HepG2 (cell line): Measurements from ENCODE around the gene PRKCZ. TPM values are rescaled to one million over a fixed set of nuclear protein-coding genes. Genes with fewer than 3 reads are reported as not detected.

Experiments
- ATF2 ChIP-seq: sonication (generic); formaldehyde crosslinking; IDR thresholded peaks from 2 replicates; pipeline ENCODE4 v1.4.0; 2020; ENCODE audit warnings: missing genetic modification reagents
- FOXP1 ChIP-seq, 2 experiments: fragments of 450-650 bp in 1 of 2; IDR thresholded peaks; 2 replicates each; pipeline ENCODE4 v1.6.1; 2017 to 2018; ENCODE audit warnings: antibody characterized with exemption in 1 of 2
- HOXA3 ChIP-seq: sonication (generic); formaldehyde crosslinking; IDR thresholded peaks from 2 replicates; pipeline ENCODE4 v1.5.0; 2020; ENCODE audit warnings: missing genetic modification reagents
- HOXD1 ChIP-seq: sonication (generic); formaldehyde crosslinking; IDR thresholded peaks from 2 replicates; pipeline ENCODE4 v1.5.0; 2020; ENCODE audit warnings: missing genetic modification reagents
- JARID2 ChIP-seq: sonication (generic); formaldehyde crosslinking; IDR thresholded peaks from 2 replicates; pipeline ENCODE4 v1.8.1; 2023; ENCODE audit warnings: missing genetic modification reagents, inconsistent platforms; ENCODE audit not compliant: insufficient replicate concordance
- MTA3 ChIP-seq: sonication (generic); formaldehyde crosslinking; IDR thresholded peaks from 2 replicates; pipeline ENCODE4 v1.4.0; 2020; ENCODE audit warnings: missing genetic modification reagents
- RFX5 ChIP-seq: IDR thresholded peaks from 2 replicates; pipeline ENCODE4 v1.6.1; 2011; ENCODE audit warnings: low read depth, low read length, improper control_type of control experiment
- SMAD3 ChIP-seq: sonication (generic); formaldehyde crosslinking; IDR thresholded peaks from 2 replicates; pipeline ENCODE4 v1.4.0; 2020; ENCODE audit warnings: missing genetic modification reagents
- STAT5B ChIP-seq: sonication (generic); formaldehyde crosslinking; IDR thresholded peaks from 2 replicates; pipeline ENCODE4 v1.4.0; 2020; ENCODE audit warnings: missing genetic modification reagents
- TBX3 ChIP-seq: fragments of 450-650 bp; IDR thresholded peaks from 2 replicates; pipeline ENCODE4 v1.6.1; 2017; ENCODE audit warnings: antibody characterized with exemption, mild to moderate bottlenecking, inconsistent platforms, borderline replicate concordance
- THRA ChIP-seq: sonication (generic); formaldehyde crosslinking; IDR thresholded peaks from 2 replicates; pipeline ENCODE4 v1.4.0; 2020; ENCODE audit warnings: missing genetic modification reagents, borderline replicate concordance
- ZBTB7A ChIP-seq: sonication (generic); formaldehyde crosslinking; IDR thresholded peaks from 2 replicates; pipeline ENCODE4 v1.8.0; 2022; ENCODE audit warnings: mild to moderate bottlenecking, missing genetic modification reagents
- ZFP36L2 ChIP-seq: sonication (generic); formaldehyde crosslinking; IDR thresholded peaks from 2 replicates; pipeline ENCODE4 v1.4.0; 2020; ENCODE audit warnings: missing genetic modification reagents
- ZFP90 ChIP-seq: sonication (generic); formaldehyde crosslinking; IDR thresholded peaks from 2 replicates; pipeline ENCODE4 v1.8.0; 2022; ENCODE audit warnings: missing genetic modification reagents, mild to moderate bottlenecking, inconsistent platforms, borderline replicate concordance
- ZMYM2 ChIP-seq: sonication (generic); formaldehyde crosslinking; IDR thresholded peaks from 2 replicates; pipeline ENCODE4 v1.8.0; 2022; ENCODE audit warnings: mild to moderate bottlenecking, missing genetic modification reagents
- ZNF232 ChIP-seq: sonication (generic); formaldehyde crosslinking; IDR thresholded peaks from 2 replicates; pipeline ENCODE4 v1.4.0; 2020; ENCODE audit warnings: missing genetic modification reagents, borderline replicate concordance
- ZNF234 ChIP-seq: sonication (generic); formaldehyde crosslinking; conservative IDR thresholded peaks from 2 replicates; pipeline ENCODE4 v1.5.1; 2020; ENCODE audit warnings: mild to moderate bottlenecking, missing genetic modification reagents
- ZNF326 ChIP-seq: sonication (generic); formaldehyde crosslinking; IDR thresholded peaks from 2 replicates; pipeline ENCODE4 v1.4.0; 2020; ENCODE audit warnings: missing genetic modification reagents, borderline replicate concordance
- ZNF441 ChIP-seq: sonication (generic); formaldehyde crosslinking; IDR thresholded peaks from 2 replicates; pipeline ENCODE4 v1.7.0; 2021; ENCODE audit warnings: missing genetic modification reagents, borderline replicate concordance
- ZNF496 ChIP-seq: sonication (generic); formaldehyde crosslinking; IDR thresholded peaks from 2 replicates; pipeline ENCODE4 v1.8.1; 2023; ENCODE audit warnings: mild to moderate bottlenecking, moderate library complexity, missing genetic modification reagents; ENCODE audit not compliant: insufficient replicate concordance
- ZNF670 ChIP-seq: sonication (generic); formaldehyde crosslinking; IDR thresholded peaks from 2 replicates; pipeline ENCODE4 v1.8.0; 2022; ENCODE audit warnings: mild to moderate bottlenecking, missing genetic modification reagents, borderline replicate concordance
- ZNF713 ChIP-seq: sonication (generic); formaldehyde crosslinking; IDR thresholded peaks from 2 replicates; pipeline ENCODE4 v1.4.0; 2020; ENCODE audit warnings: mild to moderate bottlenecking, missing genetic modification reagents
- ZNF768 ChIP-seq: sonication (generic); formaldehyde crosslinking; IDR thresholded peaks from 2 replicates; pipeline ENCODE4 v1.4.0; 2020; ENCODE audit warnings: missing genetic modification reagents
- ZNF878 ChIP-seq: sonication (generic); formaldehyde crosslinking; IDR thresholded peaks from 2 replicates; pipeline ENCODE4 v1.8.1; 2023; ENCODE audit warnings: mild to moderate bottlenecking, missing genetic modification reagents, moderate library complexity
- ZSCAN30 ChIP-seq: sonication (generic); formaldehyde crosslinking; IDR thresholded peaks from 2 replicates; pipeline ENCODE4 v1.5.0; 2020; ENCODE audit warnings: mild to moderate bottlenecking, missing genetic modification reagents
- polyA plus RNA-seq, 8 experiments: library from polyadenylated mRNA; depleted of rRNA in 3 of 8; stranded (reverse) in 7 of 8; unstranded in 1 of 8; fragments of >200 nt; fragmentation: Illumina TruSeq in 4 of 8; extraction: Trizol in 4 of 8; gene quantifications; 2 replicates each; pipeline versions ENCODE4 v1.2.1 to v1.2.3, GENCODE V29; 2011 to 2016; ENCODE audit warnings: low read depth in 4 of 8, missing spikeins in 1 of 8, mixed read lengths in 1 of 8; ENCODE audit not compliant: insufficient read depth in 1 of 8
- total RNA-seq, 5 experiments: library from RNA; depleted of rRNA; stranded (reverse); fragments of >200 nt; fragmentation: Illumina TruSeq; extraction: Trizol; gene quantifications; 2 replicates each; pipeline ENCODE4 v1.2.3, GENCODE V29; 2016; ENCODE audit warnings: low read depth in 1 of 5
- TF ChIP-seq, protein P1 (sequence below): sonication (generic); formaldehyde crosslinking; IDR thresholded peaks from 2 replicates; pipeline ENCODE4 v1.8.0; 2022; ENCODE audit warnings: missing genetic modification reagents, low read depth, mild to moderate bottlenecking, borderline replicate concordance
- TF ChIP-seq, protein P2 (sequence below): sonication (generic); formaldehyde crosslinking; conservative IDR thresholded peaks from 2 replicates; pipeline ENCODE4 v1.8.1; 2023; ENCODE audit warnings: missing genetic modification reagents

PRKCZ gene
- total and polyA plus RNA-seq, 2 of the 13 experiments (the other 11 are each of a cell fraction or from before 2014, with no cell fraction given), result 34.7 to 85.2 TPM

GRCh38 chr1:2134621-2135307 lies 84.6 kb downstream of the PRKCZ start (continued):
- TF ChIP-seq FOXP1 (IDR thresholded peaks at IDR 0.05), result no peak
- TF ChIP-seq FOXP1 (CRISPR knock-in tag; IDR thresholded peaks at IDR 0.05), result peak; percentile 43; the same call in 1 of the 2 replicates
- TF ChIP-seq ZNF878 (CRISPR knock-in tag), result peak; percentile 75; the same call in 1 of the 2 replicates
- TF ChIP-seq, protein P1, sequence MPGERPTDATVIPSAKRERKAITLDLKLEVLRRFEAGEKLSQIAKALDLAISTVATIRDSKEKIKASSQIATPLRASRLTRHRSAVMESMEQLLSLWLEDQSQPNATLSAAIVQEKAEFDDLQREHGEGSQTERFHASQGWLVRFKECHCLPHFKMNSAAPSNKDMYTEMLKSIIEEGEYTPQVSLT (CRISPR knock-in tag), result no peak
- no peak for TF ChIP-seq ZSCAN30 (CRISPR knock-in tag)
- no peak for TF ChIP-seq ZNF234 (CRISPR knock-in tag)
- no peak for TF ChIP-seq ZNF326
- no peak; the same call in 1 of the 2 replicates for TF ChIP-seq ZNF232 (CRISPR knock-in tag)
- TF ChIP-seq THRA, result no peak; the same call in 1 of the 2 replicates
- TF ChIP-seq ZFP90 (CRISPR knock-in tag), result no peak
- TF ChIP-seq ZNF768 (CRISPR knock-in tag), result peak; percentile 36; the same call in 1 of the 2 replicates
- no peak; the same call in 1 of the 2 replicates for TF ChIP-seq ATF2
- TF ChIP-seq ZMYM2 (CRISPR knock-in tag), result no peak
- TF ChIP-seq ZBTB7A, result peak; percentile 88
- no peak for TF ChIP-seq RFX5
- TF ChIP-seq, protein P2, sequence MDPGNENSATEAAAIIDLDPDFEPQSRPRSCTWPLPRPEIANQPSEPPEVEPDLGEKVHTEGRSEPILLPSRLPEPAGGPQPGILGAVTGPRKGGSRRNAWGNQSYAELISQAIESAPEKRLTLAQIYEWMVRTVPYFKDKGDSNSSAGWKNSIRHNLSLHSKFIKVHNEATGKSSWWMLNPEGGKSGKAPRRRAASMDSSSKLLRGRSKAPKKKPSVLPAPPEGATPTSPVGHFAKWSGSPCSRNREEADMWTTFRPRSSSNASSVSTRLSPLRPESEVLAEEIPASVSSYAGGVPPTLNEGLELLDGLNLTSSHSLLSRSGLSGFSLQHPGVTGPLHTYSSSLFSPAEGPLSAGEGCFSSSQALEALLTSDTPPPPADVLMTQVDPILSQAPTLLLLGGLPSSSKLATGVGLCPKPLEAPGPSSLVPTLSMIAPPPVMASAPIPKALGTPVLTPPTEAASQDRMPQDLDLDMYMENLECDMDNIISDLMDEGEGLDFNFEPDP (CRISPR knock-in tag), result no peak
- peak; percentile 72; the same call in 1 of the 2 replicates for TF ChIP-seq SMAD3 (CRISPR knock-in tag)
- TF ChIP-seq JARID2 (CRISPR knock-in tag), result no peak
- no peak for TF ChIP-seq TBX3
- no peak for TF ChIP-seq ZNF713 (CRISPR knock-in tag)
- no peak for TF ChIP-seq ZNF670 (CRISPR knock-in tag)
- peak; percentile 68 for TF ChIP-seq ZNF441 (CRISPR knock-in tag)
- 0 out of 2 replicates have a peak, but pooled peaks have one; percentile 15 for TF ChIP-seq STAT5B (CRISPR knock-in tag)
- TF ChIP-seq ZFP36L2, result no peak
- no peak for TF ChIP-seq MTA3 (CRISPR knock-in tag)
- peak; percentile 28; the same call in 1 of the 2 replicates for TF ChIP-seq HOXD1
- TF ChIP-seq HOXA3 (CRISPR knock-in tag), result peak; percentile 72
- no peak for TF ChIP-seq ZNF496 (CRISPR knock-in tag)
